GM12878 (cell line): ENCODE results near the gene RYR2. TPM values are rescaled to one million over a fixed set of nuclear protein-coding genes. Genes with fewer than 3 reads are reported as not detected.

Source experiments
- CEBPZ ChIP-seq: fragments of 150-350 bp; IDR thresholded peaks from 2 replicates; pipeline ENCODE4 v1.6.1; 2016; ENCODE audit warnings: low read depth, low read length
- NKRF ChIP-seq: fragments of 450-650 bp; conservative IDR thresholded peaks from 2 replicates; pipeline ENCODE4 v1.6.1; 2017; ENCODE audit warnings: mild to moderate bottlenecking, moderate library complexity
- PML ChIP-seq: IDR thresholded peaks from 2 replicates; pipeline ENCODE4 v1.6.1; 2012; ENCODE audit warnings: low read length, inconsistent platforms
- POLR2AphosphoS2 ChIP-seq: IDR thresholded peaks from 2 replicates; pipeline ENCODE4 v1.6.1; 2011; ENCODE audit warnings: low read depth, mild to moderate bottlenecking, low read length, improper control_type of control experiment, moderate library complexity
- REST ChIP-seq: IDR thresholded peaks from 2 replicates; pipeline ENCODE4 v1.6.1; 2012; ENCODE audit warnings: mild to moderate bottlenecking, low read depth, low read length
- SMAD1 ChIP-seq: fragments of 450-650 bp; IDR thresholded peaks from 2 replicates; pipeline ENCODE4 v1.6.1; 2018; ENCODE audit warnings: mild to moderate bottlenecking, low read depth; ENCODE audit not compliant: partially characterized antibody
- polyA plus RNA-seq, 11 experiments: library from polyadenylated mRNA; depleted of rRNA in 4 of 11; unstranded in 6 of 11; stranded (reverse) in 5 of 11; fragments of >200 nt; fragmentation: Nextera tagmentation in 4 of 11; fragmentation: Illumina TruSeq in 1 of 11; extraction: Ambion mirVana in 4 of 11; extraction: Trizol in 1 of 11; gene quantifications; 1 replicate in 1 of 11; 2 replicates in 10 of 11; pipeline versions ENCODE4 v1.2.1 to v1.2.3, GENCODE V29; 2011 to 2016; ENCODE audit warnings: inconsistent platforms in 2 of 11, missing spikeins in 2 of 11, low read depth in 1 of 11
- total RNA-seq, 4 experiments: library from RNA; depleted of rRNA in 3 of 4; stranded (reverse); fragments of >200 nt in 3 of 4; fragmentation: Illumina TruSeq in 1 of 4; extraction: Trizol in 1 of 4; gene quantifications; 2 replicates each; pipeline versions ENCODE4 v1.2.1 to v1.2.3, GENCODE V29; 2013 to 2021

Gene RYR2
- total and polyA plus RNA-seq, 10 of the 15 experiments (the other 5 are each of a cell fraction or from before 2014, with no cell fraction given), result 0.01 to 0.04 TPM; not detected in 8

DNA sequence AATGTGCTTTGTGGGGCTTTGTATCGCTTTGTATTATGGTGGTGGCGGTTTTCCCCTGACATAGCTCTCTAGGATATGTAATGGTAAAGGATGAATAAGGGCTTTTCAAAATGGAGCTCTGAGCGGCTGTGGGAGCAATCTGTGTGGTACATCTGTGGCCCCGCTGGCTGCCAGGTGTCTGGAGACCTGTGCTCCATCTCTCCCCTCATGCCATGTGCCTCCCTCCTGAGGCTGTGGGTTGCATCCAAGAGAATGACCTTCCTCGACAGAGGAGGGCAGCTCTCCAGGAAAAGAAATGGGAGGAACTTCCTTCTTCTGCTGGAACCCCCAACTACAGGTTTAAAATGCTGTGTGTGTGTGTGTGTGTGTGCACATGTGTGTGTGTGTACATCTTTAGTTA lies 78.7 kb downstream of the RYR2 start (continued):
- no peak for TF ChIP-seq REST
- TF ChIP-seq SMAD1, result no peak
- no peak for TF ChIP-seq PML
- no peak for TF ChIP-seq NKRF
- TF ChIP-seq POLR2AphosphoS2, result no peak
- no peak for TF ChIP-seq CEBPZ
